ENCODE data around the gene OPRL1.

OPRL1 gene

DNA sequence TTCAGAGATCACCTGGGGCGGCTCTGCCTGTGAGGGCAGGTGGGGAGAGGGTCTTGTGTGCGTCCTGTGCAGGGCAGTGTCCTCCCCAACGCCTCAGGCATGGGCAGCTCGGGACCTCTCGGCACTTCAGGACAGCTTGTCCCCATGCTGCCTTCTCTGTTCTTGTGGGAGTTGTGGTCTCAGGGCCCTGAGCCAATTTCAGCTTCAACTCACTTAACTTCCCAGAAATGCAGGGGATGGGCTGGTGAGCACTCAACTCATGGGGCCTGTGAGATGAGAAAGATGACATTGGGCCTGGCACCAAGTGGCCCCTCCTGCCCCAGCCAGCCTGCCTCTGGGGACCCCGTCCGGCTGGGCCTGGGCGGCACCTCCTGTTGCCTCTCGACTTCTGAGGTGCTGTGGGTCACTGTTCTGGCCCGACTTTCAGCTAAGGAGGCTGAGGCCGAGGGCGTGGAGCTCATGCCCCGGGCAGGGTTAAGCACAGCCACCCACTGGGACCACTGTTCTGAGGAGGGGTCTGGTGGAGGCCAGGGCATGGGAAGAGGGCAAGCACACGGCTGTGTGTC is 7.3 kb upstream of the OPRL1 start:
- DNase-seq (ENCODE audit: low read depth, low spot score): no peak
- H3K4me3 ChIP-seq (ENCODE audit: low read depth, low read length): no peak overlapping the region
- CTCF ChIA-PET: interaction anchor here (1.0 kb wide), 1 partner anchor 33 kb away, joined by 4 read pairs; no protein-coding TSS in a partner anchor
- TF ChIP-seq, protein P1, sequence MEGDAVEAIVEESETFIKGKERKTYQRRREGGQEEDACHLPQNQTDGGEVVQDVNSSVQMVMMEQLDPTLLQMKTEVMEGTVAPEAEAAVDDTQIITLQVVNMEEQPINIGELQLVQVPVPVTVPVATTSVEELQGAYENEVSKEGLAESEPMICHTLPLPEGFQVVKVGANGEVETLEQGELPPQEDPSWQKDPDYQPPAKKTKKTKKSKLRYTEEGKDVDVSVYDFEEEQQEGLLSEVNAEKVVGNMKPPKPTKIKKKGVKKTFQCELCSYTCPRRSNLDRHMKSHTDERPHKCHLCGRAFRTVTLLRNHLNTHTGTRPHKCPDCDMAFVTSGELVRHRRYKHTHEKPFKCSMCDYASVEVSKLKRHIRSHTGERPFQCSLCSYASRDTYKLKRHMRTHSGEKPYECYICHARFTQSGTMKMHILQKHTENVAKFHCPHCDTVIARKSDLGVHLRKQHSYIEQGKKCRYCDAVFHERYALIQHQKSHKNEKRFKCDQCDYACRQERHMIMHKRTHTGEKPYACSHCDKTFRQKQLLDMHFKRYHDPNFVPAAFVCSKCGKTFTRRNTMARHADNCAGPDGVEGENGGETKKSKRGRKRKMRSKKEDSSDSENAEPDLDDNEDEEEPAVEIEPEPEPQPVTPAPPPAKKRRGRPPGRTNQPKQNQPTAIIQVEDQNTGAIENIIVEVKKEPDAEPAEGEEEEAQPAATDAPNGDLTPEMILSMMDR (IDR thresholded peaks at IDR 0.05; ENCODE audit: insufficient read depth, low read length, missing control alignments): no peak
- POLR2A ChIA-PET: interaction anchor here (0.6 to 0.7 kb wide), 2 partner anchors 10 to 391 kb away, joined by 3 read pairs; partner anchors contain the start of gene TCEA2

DNA sequence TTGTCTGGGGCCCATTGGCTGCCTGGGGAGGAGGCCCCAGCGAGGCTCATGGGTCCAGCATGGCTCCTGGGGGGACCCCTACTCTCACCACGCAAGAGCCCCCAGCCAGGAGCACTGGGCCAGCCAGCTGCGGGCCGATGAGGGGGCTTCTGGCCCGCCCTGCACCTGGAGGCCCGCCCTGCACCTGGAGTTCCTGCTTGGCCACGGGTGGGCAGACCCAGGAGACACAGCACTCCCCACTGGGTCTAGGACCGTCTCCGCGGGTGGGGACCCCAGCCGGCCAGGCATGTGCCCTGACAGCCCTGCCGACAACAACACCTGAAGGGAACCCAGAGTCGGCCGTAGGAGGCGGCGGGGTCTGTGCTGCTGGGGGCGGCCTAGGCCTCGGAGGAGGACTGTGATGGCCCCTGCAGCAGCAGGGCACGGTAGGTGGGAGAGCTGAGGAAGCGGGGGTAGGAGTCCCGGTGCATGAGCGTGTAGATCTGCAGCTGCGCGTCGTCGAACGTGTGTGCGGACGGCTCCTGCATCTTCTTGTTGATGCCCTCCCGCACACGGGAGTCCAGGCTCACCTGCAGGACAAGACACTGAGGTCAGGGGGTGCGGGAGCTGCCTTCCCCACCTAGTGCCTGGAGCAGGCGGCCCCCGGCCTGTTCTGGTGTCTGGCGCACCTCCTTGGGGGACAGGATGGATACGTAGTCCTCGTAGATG is 6.3 kb upstream of the OPRL1 start:
- TF ChIP-seq, protein P1 (IDR thresholded peaks at IDR 0.05; ENCODE audit: insufficient read depth, low read length, missing control alignments): no peak
- DNase-seq (ENCODE audit: low read depth, low spot score): no peak
- ChIA-PET CTCF (no interaction called here), POLR2A (no interaction called here)
- H3K4me3 ChIP-seq (ENCODE audit: low read depth, low read length): no peak overlapping the region

DNA sequence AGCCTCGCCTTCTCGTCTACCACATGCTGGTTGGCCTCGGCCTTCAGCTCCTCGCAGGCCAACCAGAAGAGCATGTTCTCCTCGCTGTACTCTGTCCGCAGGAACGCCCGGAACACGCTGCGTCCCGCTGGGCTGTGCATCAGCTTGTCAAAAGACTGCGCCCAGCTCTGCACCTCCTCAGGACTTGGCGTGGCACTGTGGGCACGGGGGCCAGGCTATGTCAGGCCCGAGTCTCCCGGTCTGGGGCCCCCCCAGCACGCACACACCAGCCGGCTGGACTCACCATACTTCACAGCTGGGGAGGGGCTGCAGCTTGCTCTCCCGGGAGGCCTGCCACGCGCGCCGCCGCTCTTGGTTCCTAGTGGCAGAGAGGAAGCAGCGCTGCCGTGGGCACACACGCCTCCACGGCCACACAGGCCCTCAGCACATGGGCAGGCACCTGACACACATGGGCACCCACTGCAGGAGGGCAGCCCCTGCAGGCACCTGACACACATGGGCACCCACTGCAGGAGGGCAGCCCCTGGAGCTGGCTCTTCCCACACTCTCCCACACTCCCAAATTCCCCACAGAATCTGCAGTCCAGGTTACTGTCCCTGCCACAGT is 5.6 kb upstream of the OPRL1 start:
- no peak for DNase-seq (ENCODE audit: low read depth, low spot score)
- CTCF ChIA-PET: no interaction called here
- POLR2A ChIA-PET: no interaction called here
- no peak overlapping the region for H3K4me3 ChIP-seq (ENCODE audit: low read depth, low read length)
- TF ChIP-seq, protein P1 (IDR thresholded peaks at IDR 0.05; ENCODE audit: insufficient read depth, low read length, missing control alignments): no peak

- ChIA-PET CTCF (interaction anchor here (1.0 kb wide), 1 partner anchor 8 kb away, joined by 3 read pairs; no protein-coding TSS in a partner anchor), POLR2A (no interaction called here)
- TF ChIP-seq, protein P1 (IDR thresholded peaks at IDR 0.05; ENCODE audit: insufficient read depth, low read length, missing control alignments): no peak
Measured at GRCh38 chr20:64074963-64075362, 4.9 kb upstream of the OPRL1 start.

DNA sequence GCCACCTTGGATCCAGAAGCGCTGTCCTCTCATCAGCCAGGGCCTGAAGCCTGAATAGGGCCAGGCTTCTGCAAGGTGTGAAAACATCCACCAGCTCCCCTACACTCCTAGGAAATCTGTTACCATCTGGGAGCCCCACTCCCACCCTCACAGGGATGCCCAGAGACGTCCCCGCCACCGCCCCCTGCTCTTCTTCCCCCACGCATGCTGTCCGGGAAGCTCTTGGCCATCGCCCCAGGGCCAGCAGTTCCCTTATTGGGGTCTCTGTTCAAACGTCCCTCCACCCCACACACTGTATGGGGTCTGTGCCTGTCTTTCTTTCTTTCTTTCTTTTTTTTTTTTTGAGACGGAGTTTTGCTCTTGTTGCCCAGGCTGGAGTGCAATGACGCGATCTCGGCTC is 4.3 kb upstream of the OPRL1 start:
- TF ChIP-seq, protein P1 (IDR thresholded peaks at IDR 0.05; ENCODE audit: insufficient read depth, low read length, missing control alignments): no peak
- H3K4me3 ChIP-seq (ENCODE audit: low read depth, low read length): no peak overlapping the region
- ChIA-PET CTCF (interaction anchor here (0.6 to 1.1 kb wide), 3 partner anchors 8 to 19 kb away, joined by 3 to 4 read pairs (median 3); no protein-coding TSS in a partner anchor), POLR2A (interaction anchor here (0.6 kb wide), 1 partner anchor 211 kb away, joined by 4 read pairs; the partner anchor contains the start of gene TPD52L2)
- DNase-seq (ENCODE audit: low read depth, low spot score): no peak

More at GRCh38 chr20:64074963-64075362, 4.9 kb upstream of the OPRL1 start:
- no peak overlapping the region for H3K4me3 ChIP-seq (ENCODE audit: low read depth, low read length)
- DNase-seq (ENCODE audit: low read depth, low spot score): no peak
